Measurements from ENCODE around the gene FCAMR. TPM values are rescaled to one million over a fixed set of nuclear protein-coding genes. Genes with fewer than 3 reads are reported as not detected.

The FCAMR gene
- total RNA-seq, 1 experiment from 2014 or later = not detected

GRCh38 chr1:207009945-207010344, 39.7 kb upstream of the FCAMR start (continued):
- TF ChIP-seq ZMAT4 (CRISPR knock-in tag; IDR thresholded peaks at IDR 0.05) (no peak), ZNF671 (CRISPR knock-in tag; IDR thresholded peaks at IDR 0.05) (no peak), FOXJ3 (CRISPR knock-in tag; IDR thresholded peaks at IDR 0.05; ENCODE audit: borderline replicate concordance) (no peak), ZBTB21 (CRISPR knock-in tag; IDR thresholded peaks at IDR 0.05; ENCODE audit: borderline replicate concordance) (no peak), NR2C2 (CRISPR knock-in tag; IDR thresholded peaks at IDR 0.05) (no peak), TCF7 (CRISPR knock-in tag; IDR thresholded peaks at IDR 0.05; ENCODE audit: low read depth) (no peak)
- TF ChIP-seq, protein P1, sequence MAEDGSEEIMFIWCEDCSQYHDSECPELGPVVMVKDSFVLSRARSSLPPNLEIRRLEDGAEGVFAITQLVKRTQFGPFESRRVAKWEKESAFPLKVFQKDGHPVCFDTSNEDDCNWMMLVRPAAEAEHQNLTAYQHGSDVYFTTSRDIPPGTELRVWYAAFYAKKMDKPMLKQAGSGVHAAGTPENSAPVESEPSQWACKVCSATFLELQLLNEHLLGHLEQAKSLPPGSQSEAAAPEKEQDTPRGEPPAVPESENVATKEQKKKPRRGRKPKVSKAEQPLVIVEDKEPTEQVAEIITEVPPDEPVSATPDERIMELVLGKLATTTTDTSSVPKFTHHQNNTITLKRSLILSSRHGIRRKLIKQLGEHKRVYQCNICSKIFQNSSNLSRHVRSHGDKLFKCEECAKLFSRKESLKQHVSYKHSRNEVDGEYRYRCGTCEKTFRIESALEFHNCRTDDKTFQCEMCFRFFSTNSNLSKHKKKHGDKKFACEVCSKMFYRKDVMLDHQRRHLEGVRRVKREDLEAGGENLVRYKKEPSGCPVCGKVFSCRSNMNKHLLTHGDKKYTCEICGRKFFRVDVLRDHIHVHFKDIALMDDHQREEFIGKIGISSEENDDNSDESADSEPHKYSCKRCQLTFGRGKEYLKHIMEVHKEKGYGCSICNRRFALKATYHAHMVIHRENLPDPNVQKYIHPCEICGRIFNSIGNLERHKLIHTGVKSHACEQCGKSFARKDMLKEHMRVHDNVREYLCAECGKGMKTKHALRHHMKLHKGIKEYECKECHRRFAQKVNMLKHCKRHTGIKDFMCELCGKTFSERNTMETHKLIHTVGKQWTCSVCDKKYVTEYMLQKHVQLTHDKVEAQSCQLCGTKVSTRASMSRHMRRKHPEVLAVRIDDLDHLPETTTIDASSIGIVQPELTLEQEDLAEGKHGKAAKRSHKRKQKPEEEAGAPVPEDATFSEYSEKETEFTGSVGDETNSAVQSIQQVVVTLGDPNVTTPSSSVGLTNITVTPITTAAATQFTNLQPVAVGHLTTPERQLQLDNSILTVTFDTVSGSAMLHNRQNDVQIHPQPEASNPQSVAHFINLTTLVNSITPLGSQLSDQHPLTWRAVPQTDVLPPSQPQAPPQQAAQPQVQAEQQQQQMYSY (CRISPR knock-in tag; IDR thresholded peaks at IDR 0.05) = no peak
- TF ChIP-seq, protein P2, sequence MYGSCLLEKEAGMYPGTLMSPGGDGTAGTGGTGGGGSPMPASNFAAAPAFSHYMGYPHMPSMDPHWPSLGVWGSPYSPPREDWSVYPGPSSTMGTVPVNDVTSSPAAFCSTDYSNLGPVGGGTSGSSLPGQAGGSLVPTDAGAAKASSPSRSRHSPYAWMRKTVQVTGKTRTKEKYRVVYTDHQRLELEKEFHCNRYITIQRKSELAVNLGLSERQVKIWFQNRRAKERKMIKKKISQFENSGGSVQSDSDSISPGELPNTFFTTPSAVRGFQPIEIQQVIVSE (CRISPR knock-in tag; IDR thresholded peaks at IDR 0.05; ENCODE audit: borderline replicate concordance) = no peak
- TF ChIP-seq, protein P3, sequence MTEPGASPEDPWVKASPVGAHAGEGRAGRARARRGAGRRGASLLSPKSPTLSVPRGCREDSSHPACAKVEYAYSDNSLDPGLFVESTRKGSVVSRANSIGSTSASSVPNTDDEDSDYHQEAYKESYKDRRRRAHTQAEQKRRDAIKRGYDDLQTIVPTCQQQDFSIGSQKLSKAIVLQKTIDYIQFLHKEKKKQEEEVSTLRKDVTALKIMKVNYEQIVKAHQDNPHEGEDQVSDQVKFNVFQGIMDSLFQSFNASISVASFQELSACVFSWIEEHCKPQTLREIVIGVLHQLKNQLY (CRISPR knock-in tag; IDR thresholded peaks at IDR 0.05) = no peak
- TF ChIP-seq, protein P4, sequence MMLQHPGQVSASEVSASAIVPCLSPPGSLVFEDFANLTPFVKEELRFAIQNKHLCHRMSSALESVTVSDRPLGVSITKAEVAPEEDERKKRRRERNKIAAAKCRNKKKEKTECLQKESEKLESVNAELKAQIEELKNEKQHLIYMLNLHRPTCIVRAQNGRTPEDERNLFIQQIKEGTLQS (CRISPR knock-in tag; conservative IDR thresholded peaks at IDR 0.05) = no peak

DNA sequence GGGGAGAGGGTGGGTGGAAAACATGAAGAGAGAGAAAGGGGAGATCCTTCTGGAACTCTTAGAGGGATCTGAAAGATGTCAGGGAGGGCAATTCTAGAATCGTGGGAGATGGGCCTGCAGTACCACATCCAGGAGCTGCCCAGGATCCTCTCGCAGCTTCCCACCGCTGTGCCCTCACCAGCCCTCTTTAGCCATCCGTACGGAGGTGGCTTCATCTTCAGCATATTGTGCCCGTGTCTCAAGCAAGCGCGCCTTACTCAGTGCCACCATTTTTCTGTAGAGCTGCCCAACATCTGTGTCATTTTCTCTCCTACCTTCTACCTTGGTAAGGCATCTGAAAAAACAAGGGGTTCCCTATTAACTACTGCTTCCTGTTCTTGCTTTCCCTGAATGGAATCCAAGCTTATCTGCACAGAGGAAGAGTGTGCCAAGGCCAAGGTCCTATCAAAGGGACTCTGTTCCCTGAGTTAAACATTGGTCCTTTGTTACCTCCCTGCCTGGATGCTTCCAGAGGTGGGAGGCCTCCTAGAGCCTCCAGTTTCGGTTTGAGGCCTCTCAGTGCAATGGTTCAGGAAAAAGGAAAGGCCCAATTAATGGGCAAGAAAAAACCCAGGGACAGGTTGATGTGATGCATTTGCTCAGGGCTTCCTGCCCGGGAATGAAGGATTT, 39.1 kb upstream of the FCAMR start:
- CTCF ChIA-PET = interaction anchor here (0.6 kb wide), 1 partner anchor 30 kb away, joined by 3 read pairs; no protein-coding TSS in a partner anchor
- DNase-seq (ENCODE audit: low spot score) = no peak
- Mint-ChIP-seq H3K4me1 (no peaks in the 10 kb centered on the region), H3K27ac (no peak overlapping the region), H3K4me3 (no peak overlapping the region), H3K9me3 (peaks cover 3% of the 10 kb centered on the region; the same call in 1 of the 2 replicates), H3K36me3 (no peaks in the 10 kb centered on the region), H3K27me3 (ENCODE audit: low read depth) (peaks cover 16% of the 10 kb centered on the region)
- POLR2A ChIA-PET = no interaction called here
- no peak for ATAC-seq
- no peak for TF ChIP-seq NR3C1 (CRISPR knock-in tag; conservative IDR thresholded peaks at IDR 0.05; ENCODE audit: low read depth)
- no peak for TF ChIP-seq NFE2L1 (CRISPR knock-in tag; IDR thresholded peaks at IDR 0.05)
- TF ChIP-seq TEAD4 (CRISPR knock-in tag; IDR thresholded peaks at IDR 0.05) = no peak
- no peak for TF ChIP-seq SOX15 (CRISPR knock-in tag; IDR thresholded peaks at IDR 0.05)
- TF ChIP-seq NR2C2 (CRISPR knock-in tag; IDR thresholded peaks at IDR 0.05) = no peak
- TF ChIP-seq NFYB (CRISPR knock-in tag; conservative IDR thresholded peaks at IDR 0.05; ENCODE audit: low read depth) = no peak
- TF ChIP-seq, protein P5, sequence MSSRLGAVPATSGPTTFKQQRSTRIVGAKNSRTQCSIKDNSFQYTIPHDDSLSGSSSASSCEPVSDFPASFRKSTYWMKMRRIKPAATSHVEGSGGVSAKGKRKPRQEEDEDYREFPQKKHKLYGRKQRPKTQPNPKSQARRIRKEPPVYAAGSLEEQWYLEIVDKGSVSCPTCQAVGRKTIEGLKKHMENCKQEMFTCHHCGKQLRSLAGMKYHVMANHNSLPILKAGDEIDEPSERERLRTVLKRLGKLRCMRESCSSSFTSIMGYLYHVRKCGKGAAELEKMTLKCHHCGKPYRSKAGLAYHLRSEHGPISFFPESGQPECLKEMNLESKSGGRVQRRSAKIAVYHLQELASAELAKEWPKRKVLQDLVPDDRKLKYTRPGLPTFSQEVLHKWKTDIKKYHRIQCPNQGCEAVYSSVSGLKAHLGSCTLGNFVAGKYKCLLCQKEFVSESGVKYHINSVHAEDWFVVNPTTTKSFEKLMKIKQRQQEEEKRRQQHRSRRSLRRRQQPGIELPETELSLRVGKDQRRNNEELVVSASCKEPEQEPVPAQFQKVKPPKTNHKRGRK (CRISPR knock-in tag; IDR thresholded peaks at IDR 0.05; ENCODE audit: borderline replicate concordance) = no peak
- no peak for TF ChIP-seq MYBL2 (CRISPR knock-in tag; IDR thresholded peaks at IDR 0.05)
- TF ChIP-seq, protein P6, sequence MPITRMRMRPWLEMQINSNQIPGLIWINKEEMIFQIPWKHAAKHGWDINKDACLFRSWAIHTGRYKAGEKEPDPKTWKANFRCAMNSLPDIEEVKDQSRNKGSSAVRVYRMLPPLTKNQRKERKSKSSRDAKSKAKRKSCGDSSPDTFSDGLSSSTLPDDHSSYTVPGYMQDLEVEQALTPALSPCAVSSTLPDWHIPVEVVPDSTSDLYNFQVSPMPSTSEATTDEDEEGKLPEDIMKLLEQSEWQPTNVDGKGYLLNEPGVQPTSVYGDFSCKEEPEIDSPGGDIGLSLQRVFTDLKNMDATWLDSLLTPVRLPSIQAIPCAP (CRISPR knock-in tag; IDR thresholded peaks at IDR 0.05) = no peak
- TF ChIP-seq, protein P7, sequence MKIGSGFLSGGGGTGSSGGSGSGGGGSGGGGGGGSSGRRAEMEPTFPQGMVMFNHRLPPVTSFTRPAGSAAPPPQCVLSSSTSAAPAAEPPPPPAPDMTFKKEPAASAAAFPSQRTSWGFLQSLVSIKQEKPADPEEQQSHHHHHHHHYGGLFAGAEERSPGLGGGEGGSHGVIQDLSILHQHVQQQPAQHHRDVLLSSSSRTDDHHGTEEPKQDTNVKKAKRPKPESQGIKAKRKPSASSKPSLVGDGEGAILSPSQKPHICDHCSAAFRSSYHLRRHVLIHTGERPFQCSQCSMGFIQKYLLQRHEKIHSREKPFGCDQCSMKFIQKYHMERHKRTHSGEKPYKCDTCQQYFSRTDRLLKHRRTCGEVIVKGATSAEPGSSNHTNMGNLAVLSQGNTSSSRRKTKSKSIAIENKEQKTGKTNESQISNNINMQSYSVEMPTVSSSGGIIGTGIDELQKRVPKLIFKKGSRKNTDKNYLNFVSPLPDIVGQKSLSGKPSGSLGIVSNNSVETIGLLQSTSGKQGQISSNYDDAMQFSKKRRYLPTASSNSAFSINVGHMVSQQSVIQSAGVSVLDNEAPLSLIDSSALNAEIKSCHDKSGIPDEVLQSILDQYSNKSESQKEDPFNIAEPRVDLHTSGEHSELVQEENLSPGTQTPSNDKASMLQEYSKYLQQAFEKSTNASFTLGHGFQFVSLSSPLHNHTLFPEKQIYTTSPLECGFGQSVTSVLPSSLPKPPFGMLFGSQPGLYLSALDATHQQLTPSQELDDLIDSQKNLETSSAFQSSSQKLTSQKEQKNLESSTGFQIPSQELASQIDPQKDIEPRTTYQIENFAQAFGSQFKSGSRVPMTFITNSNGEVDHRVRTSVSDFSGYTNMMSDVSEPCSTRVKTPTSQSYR (CRISPR knock-in tag; IDR thresholded peaks at IDR 0.05) = no peak
- TF ChIP-seq EMX1 (CRISPR knock-in tag; IDR thresholded peaks at IDR 0.05) = no peak
- TF ChIP-seq, protein P8, sequence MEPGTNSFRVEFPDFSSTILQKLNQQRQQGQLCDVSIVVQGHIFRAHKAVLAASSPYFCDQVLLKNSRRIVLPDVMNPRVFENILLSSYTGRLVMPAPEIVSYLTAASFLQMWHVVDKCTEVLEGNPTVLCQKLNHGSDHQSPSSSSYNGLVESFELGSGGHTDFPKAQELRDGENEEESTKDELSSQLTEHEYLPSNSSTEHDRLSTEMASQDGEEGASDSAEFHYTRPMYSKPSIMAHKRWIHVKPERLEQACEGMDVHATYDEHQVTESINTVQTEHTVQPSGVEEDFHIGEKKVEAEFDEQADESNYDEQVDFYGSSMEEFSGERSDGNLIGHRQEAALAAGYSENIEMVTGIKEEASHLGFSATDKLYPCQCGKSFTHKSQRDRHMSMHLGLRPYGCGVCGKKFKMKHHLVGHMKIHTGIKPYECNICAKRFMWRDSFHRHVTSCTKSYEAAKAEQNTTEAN (CRISPR knock-in tag; IDR thresholded peaks at IDR 0.05) = no peak
- TF ChIP-seq FOXP1 (CRISPR knock-in tag; IDR thresholded peaks at IDR 0.05; ENCODE audit: borderline replicate concordance) = no peak
- TF ChIP-seq SMAD3 (CRISPR knock-in tag; IDR thresholded peaks at IDR 0.05; ENCODE audit: borderline replicate concordance) = no peak
- no peak for TF ChIP-seq MAX (CRISPR knock-in tag; IDR thresholded peaks at IDR 0.05)

Measured in WTC11 (cell line).